ENCODE measurements around the gene MYRIP.

DNA sequence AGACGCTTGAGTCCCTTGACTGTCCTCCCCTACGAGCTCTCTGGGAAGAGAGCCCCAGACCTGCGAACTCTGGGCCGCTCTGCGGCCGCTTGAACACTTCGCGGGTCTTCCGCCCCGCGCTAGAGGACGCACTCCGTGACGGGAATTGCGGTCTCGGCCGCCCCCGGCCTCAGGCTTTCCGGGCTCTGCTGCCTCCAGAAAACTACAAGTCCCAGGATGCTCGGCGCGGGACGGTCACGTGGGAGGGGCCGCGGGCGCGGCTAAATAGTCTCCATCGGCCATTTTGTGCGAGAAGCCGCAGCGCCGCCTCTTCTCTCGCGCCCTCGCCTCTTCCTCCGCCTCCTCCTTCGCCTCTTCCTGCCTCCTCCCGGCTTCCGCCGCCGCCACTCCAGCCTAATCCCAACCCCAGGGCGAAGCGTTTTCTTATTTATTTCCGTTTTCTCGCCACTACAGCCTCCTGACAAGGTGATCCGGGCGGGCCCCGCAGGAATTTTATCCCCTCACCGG is 500.1 kb downstream of the MYRIP start, which contains the start of gene EIF1B:
- TF ChIP-seq, protein P1, sequence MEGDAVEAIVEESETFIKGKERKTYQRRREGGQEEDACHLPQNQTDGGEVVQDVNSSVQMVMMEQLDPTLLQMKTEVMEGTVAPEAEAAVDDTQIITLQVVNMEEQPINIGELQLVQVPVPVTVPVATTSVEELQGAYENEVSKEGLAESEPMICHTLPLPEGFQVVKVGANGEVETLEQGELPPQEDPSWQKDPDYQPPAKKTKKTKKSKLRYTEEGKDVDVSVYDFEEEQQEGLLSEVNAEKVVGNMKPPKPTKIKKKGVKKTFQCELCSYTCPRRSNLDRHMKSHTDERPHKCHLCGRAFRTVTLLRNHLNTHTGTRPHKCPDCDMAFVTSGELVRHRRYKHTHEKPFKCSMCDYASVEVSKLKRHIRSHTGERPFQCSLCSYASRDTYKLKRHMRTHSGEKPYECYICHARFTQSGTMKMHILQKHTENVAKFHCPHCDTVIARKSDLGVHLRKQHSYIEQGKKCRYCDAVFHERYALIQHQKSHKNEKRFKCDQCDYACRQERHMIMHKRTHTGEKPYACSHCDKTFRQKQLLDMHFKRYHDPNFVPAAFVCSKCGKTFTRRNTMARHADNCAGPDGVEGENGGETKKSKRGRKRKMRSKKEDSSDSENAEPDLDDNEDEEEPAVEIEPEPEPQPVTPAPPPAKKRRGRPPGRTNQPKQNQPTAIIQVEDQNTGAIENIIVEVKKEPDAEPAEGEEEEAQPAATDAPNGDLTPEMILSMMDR (IDR thresholded peaks at IDR 0.05; ENCODE audit: low read depth, low read length, poor library complexity, severe bottlenecking), result peak; percentile 86
- TF ChIP-seq EZH2phosphoT487 (IDR thresholded peaks at IDR 0.05; ENCODE audit: borderline replicate concordance, low read length), result no peak

All from DOHH2 (cell line).